Esophagus muscularis mucosa (tissue), 3 donors: ENCODE results near the gene DNAAF1.

Source experiments
- CTCF ChIP-seq, 3 experiments: fragments of 200-600 bp in 2 of 3; fragments of 450-650 bp in 1 of 3; sonication (generic) in 2 of 3; IDR thresholded peaks; one replicate each; pipeline ENCODE4 v1.5.1; 2017 to 2019; ENCODE audit warnings: antibody characterized with exemption in 3 of 3, mild to moderate bottlenecking in 2 of 3, moderate library complexity in 1 of 3
- POLR2A ChIP-seq: fragments of 450-650 bp; IDR thresholded peaks from one replicate; pipeline ENCODE4 v1.6.1; 2017; ENCODE audit warnings: antibody characterized with exemption, moderate library complexity, mild to moderate bottlenecking, low read depth

GRCh38 chr16:84194018-84194417 lies 48.9 kb downstream of the DNAAF1 start:
- TF ChIP-seq CTCF (IDR thresholded peaks at IDR 0.05) (no peak), POLR2A (no peak)
